Measurements from ENCODE around the gene GALNT9. TPM values are rescaled to one million over a fixed set of nuclear protein-coding genes. Genes with fewer than 3 reads are reported as not detected.
"Not testable (repeated sequence)": the region's sequence is repeated elsewhere in the genome, so short reads cannot be mapped to it uniquely, and the experiment has no call there.

The GALNT9 gene
- total RNA-seq, 6 donors from 2014 or later, result 0.26 TPM; not detected in 5

DNA sequence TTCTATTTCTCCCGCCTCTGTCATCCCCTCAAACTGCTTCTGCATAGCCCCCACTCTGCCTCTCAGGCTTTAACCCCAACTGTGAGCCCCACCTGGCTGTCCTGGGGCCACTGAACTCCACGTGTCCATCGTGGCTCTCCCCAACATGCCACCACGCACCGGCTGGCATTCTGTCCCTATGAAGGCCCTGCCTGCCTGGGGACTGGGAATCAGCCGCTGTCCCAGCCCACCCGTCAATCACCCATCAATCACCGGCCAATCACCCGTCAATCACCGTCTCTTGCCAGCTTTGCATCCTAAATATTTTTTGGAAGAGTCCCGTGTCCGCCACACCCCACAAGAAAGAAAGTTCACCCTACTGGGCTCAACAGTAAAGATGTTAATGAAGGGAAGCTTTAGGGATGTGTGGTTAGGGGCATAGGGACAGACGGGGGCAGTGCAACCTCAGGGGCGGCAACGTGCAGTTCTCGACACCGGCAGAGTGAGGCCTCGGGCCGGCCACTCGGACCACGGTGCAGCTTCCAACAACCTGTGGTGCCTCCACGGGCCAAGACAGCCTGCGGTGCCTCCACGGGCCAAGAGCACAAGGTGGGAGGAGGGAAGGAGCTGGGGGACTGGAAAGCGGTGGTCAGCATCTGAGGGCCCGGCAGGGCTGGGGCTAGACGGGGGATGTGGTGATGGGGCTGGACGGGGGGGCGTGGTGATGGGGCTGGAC lies 85.6 kb downstream of the GALNT9 start:
- no peaks in the 10 kb centered on the region for H3K27me3 ChIP-seq
- H3K4me3 ChIP-seq, result no peak overlapping the region
- H3K36me3 ChIP-seq, result no peaks in the 10 kb centered on the region
- no peak for ATAC-seq (ENCODE audit: low FRiP score in 2 of 2)
- H3K27ac ChIP-seq, result no peak overlapping the region
- H3K4me1 ChIP-seq, result peaks cover 0 to 5% (median 0%) of the 10 kb centered on the region in 4 donors
- DNase-seq, result peak in 1 of 2 donors; percentile 67
- 62 to 80% methylated on average over 22 to 25 of the region's 29 CpGs for WGBS, 2 donors
- no peaks in the 10 kb centered on the region for H3K9me3 ChIP-seq
- TF ChIP-seq POLR2A (IDR thresholded peaks at IDR 0.05), result no peak
- TF ChIP-seq, protein P1, sequence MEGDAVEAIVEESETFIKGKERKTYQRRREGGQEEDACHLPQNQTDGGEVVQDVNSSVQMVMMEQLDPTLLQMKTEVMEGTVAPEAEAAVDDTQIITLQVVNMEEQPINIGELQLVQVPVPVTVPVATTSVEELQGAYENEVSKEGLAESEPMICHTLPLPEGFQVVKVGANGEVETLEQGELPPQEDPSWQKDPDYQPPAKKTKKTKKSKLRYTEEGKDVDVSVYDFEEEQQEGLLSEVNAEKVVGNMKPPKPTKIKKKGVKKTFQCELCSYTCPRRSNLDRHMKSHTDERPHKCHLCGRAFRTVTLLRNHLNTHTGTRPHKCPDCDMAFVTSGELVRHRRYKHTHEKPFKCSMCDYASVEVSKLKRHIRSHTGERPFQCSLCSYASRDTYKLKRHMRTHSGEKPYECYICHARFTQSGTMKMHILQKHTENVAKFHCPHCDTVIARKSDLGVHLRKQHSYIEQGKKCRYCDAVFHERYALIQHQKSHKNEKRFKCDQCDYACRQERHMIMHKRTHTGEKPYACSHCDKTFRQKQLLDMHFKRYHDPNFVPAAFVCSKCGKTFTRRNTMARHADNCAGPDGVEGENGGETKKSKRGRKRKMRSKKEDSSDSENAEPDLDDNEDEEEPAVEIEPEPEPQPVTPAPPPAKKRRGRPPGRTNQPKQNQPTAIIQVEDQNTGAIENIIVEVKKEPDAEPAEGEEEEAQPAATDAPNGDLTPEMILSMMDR (IDR thresholded peaks at IDR 0.05), result no peak
- TF ChIP-seq EP300 (IDR thresholded peaks at IDR 0.05), result no peak
- TF ChIP-seq POLR2AphosphoS5 (IDR thresholded peaks at IDR 0.05), result no peak

- not testable (repeated sequence) for H3K9me3 ChIP-seq; H3K4me3 ChIP-seq; H3K27ac ChIP-seq; H3K27me3 ChIP-seq; DNase-seq; ATAC-seq (ENCODE audit: low FRiP score in 2 of 2); H3K36me3 ChIP-seq; H3K4me1 ChIP-seq
- WGBS, 2 donors, result 62 to 69% methylated on average over 13 to 15 of the region's 15 CpGs
These were observed 86.2 kb downstream of the GALNT9 start for GRCh38 chr12:132243171-132243570.

- not testable (repeated sequence) for H3K36me3 ChIP-seq; H3K9me3 ChIP-seq; H3K27ac ChIP-seq; H3K27me3 ChIP-seq; H3K4me3 ChIP-seq; ATAC-seq (ENCODE audit: low FRiP score in 2 of 2); DNase-seq; H3K4me1 ChIP-seq
- 51 to 53% methylated on average over 6 to 7 of the region's 7 CpGs for WGBS, 2 donors
These were observed 88.8 kb downstream of the GALNT9 start for GRCh38 chr12:132240669-132241007.

DNA sequence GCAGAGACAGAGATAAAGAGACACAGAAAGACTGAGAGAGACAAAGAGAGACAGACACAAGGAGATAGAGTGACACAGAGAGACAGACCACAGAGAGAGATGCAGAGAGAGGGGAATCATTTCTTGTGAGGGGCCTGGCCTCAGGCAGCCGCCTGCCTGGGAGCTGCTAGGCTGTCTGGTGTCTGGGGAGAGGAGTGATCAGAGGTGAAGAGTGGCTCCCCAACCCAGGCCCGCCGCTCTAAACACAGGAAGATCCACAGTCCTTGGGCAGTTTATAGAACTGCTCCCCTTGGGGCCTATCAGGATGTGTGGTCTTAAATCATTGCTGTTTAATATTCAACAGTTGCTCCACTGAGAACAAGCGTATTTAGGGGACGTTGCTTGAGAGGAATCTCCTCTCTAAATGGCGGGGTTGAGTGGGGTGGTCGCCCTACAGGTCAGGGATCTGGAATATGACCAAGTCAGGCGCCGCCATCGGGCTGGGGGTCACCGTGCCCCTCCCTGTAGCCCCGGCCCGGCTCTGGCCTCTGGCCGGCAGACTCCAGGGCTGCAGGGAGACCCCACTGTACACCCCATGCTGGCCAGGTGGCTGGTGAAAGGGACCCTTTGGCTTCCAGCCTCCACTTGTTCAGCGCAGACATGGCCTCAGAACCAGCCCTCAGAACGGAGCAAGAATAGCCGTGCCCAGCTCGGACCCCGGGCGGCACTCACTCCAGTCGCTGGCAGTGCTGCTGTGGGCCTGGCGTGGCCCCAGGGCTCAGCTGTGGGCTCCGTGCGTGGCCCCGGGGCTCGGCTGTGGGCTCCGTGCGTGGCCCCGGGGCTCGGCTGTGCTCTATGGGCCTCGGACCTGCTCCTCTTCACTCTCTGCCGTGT lies 89.4 kb downstream of the GALNT9 start:
- ATAC-seq (ENCODE audit: low FRiP score in 2 of 2) (peak in 1 of 2 donors; percentile 20), DNase-seq (peak in 1 of 2 donors; percentile 73)
- TF ChIP-seq POLR2AphosphoS5 (IDR thresholded peaks at IDR 0.05) (no peak), POLR2A (IDR thresholded peaks at IDR 0.05) (no peak), EP300 (IDR thresholded peaks at IDR 0.05) (no peak)
- TF ChIP-seq, protein P1 (IDR thresholded peaks at IDR 0.05), result no peak
- no peak overlapping the region for H3K4me3 ChIP-seq
- no peaks in the 10 kb centered on the region for H3K9me3 ChIP-seq
- H3K4me1 ChIP-seq, result peaks cover 0 to 5% (median 0%) of the 10 kb centered on the region in 4 donors
- no peaks in the 10 kb centered on the region for H3K36me3 ChIP-seq
- WGBS, 2 donors, result 70% methylated on average over 19 to 30 of the region's 32 CpGs
- no peak overlapping the region for H3K27ac ChIP-seq
- no peaks in the 10 kb centered on the region for H3K27me3 ChIP-seq

GRCh38 chr12:132239392-132239791 lies 90.0 kb downstream of the GALNT9 start:
- ATAC-seq (ENCODE audit: low FRiP score in 2 of 2) (no peak), DNase-seq (no peak)
- Histone ChIP-seq H3K27ac (no peak overlapping the region), H3K4me1 (peaks cover 0 to 5% (median 0%) of the 10 kb centered on the region in 4 donors), H3K9me3 (no peaks in the 10 kb centered on the region), H3K4me3 (no peak overlapping the region), H3K36me3 (no peaks in the 10 kb centered on the region), H3K27me3 (no peaks in the 10 kb centered on the region)
- no peak for TF ChIP-seq EP300 (IDR thresholded peaks at IDR 0.05)
- TF ChIP-seq POLR2A (IDR thresholded peaks at IDR 0.05), result no peak
- no peak for TF ChIP-seq POLR2AphosphoS5 (IDR thresholded peaks at IDR 0.05)
- TF ChIP-seq, protein P1 (IDR thresholded peaks at IDR 0.05), result no peak
